Fibroblast of peridontal ligament (primary cell): ENCODE measurements around the gene CYP21A2.
"Not testable (repeated sequence)": the region's sequence is repeated elsewhere in the genome, so short reads cannot be mapped to it uniquely, and the experiment has no call there.

Experiments used
- DNase-seq: peaks from one replicate; pipeline ENCODE4 v3.0.0-alpha.2; 2010; ENCODE audit errors: extremely low read depth

CYP21A2 gene

GRCh38 chr6:32037598-32038524, at the start of gene CYP21A2:
Gene CYP21A2, plus strand, starts transcription at chr6:32038415. Its CDS starts 8 bp downstream, at chr6:32038423.
- DNase-seq: not testable (repeated sequence)

- DNase-seq: not testable (repeated sequence)
Observed at GRCh38 chr6:31989363-31989762, 48.9 kb upstream of the CYP21A2 start.

DNA sequence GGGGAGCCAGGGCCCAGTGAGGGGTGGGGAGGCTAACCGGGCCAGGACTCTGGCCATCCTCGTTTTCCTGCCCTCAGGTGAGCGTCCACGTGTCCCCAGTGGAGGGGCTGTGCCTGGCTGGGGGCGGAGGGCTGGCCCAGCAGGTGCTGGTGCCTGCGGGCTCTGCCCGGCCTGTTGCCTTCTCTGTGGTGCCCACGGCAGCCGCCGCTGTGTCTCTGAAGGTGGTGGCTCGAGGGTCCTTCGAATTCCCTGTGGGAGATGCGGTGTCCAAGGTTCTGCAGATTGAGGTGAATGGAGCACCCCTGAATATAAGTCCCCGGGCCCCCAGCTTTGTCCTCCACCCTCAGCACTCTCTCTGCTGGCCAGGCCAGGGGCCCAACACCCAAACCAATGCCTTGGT, 43.8 kb upstream of the CYP21A2 start:
- DNase-seq: not testable (repeated sequence)

GRCh38 chr6:31996385-31996784, 41.8 kb upstream of the CYP21A2 start:
- not testable (repeated sequence) for DNase-seq

- DNase-seq: not testable (repeated sequence)
Observed at GRCh38 chr6:32002546-32003268, 35.5 kb upstream of the CYP21A2 start.

DNA sequence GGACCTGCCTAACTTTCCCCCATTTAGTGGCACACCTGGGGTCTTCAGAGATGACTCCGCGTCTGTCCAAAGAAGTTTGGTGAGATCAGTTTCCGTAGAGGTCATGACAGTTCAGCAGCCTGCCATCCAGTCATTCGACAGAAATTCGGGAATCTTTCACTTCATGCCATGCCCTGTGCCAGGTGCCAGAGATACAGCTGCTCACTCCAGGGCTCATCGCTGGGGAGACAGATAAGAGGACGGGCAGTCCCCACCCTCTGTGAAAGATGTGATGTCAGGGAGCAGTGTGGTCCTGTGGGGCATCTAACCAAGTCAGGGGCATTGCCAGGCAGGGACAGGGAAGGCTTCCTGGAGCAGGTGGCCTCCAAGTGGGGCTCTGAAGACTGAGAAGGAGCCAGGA, 34.9 kb upstream of the CYP21A2 start:
- not testable (repeated sequence) for DNase-seq

- DNase-seq: not testable (repeated sequence)
Observed at GRCh38 chr6:32004393-32004792, 33.8 kb upstream of the CYP21A2 start.

- not testable (repeated sequence) for DNase-seq
Observed at GRCh38 chr6:32004864-32005537, 33.2 kb upstream of the CYP21A2 start.

- DNase-seq: not testable (repeated sequence)
Observed at GRCh38 chr6:32005538-32005880, 32.7 kb upstream of the CYP21A2 start.

DNA sequence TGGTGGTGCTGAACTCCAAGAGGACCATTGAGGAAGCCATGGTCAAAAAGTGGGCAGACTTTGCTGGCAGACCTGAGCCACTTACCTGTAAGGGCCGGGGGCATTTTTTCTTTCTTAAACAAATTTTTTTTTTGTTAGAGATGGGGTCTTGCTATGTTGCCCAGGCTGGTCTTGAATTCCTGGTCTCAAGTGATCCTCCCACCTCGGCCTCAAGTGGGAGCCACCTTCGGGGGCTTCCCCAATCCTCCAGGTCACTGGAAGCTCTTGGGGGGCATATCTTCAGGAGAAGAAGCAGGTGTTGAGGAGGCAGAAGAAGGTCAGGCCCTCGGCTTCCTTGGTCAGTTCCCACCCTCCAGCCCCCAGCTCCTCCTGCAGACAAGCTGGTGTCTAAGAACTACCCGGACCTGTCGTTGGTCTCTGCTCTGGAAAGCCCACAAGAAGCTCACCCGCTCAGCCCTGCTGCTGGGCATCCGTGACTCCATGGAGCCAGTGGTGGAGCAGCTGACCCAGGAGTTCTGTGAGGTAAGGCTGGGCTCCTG, 32.2 kb upstream of the CYP21A2 start:
- DNase-seq: not testable (repeated sequence)

GRCh38 chr6:32007086-32007485, 31.1 kb upstream of the CYP21A2 start:
- DNase-seq: not testable (repeated sequence)

GRCh38 chr6:32008037-32008436, 30.2 kb upstream of the CYP21A2 start:
- DNase-seq: not testable (repeated sequence)

- DNase-seq: not testable (repeated sequence)
Observed at GRCh38 chr6:32008616-32009015, 29.6 kb upstream of the CYP21A2 start.

DNA sequence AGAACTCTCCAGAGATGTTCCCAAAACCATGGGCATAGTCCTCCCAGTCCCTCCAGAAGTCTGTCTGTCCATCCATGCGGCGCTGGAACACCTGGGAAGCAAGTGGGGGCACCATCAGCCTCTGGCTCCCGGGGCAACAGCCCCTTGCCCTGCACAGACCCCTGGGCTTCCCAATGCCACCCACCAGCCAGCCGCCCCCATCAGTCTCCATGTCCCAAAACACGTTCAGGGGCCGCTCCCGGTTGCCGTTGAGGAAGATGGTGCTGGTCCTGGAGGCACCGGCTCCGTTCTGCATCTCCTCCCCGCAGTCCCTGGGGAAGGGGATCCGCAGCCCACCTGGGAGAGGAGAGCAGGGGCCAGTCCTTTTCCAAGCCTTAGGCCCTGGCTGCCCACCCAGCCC, 28.7 kb upstream of the CYP21A2 start:
- not testable (repeated sequence) for DNase-seq

GRCh38 chr6:32010856-32011530, 27.2 kb upstream of the CYP21A2 start:
- not testable (repeated sequence) for DNase-seq

DNA sequence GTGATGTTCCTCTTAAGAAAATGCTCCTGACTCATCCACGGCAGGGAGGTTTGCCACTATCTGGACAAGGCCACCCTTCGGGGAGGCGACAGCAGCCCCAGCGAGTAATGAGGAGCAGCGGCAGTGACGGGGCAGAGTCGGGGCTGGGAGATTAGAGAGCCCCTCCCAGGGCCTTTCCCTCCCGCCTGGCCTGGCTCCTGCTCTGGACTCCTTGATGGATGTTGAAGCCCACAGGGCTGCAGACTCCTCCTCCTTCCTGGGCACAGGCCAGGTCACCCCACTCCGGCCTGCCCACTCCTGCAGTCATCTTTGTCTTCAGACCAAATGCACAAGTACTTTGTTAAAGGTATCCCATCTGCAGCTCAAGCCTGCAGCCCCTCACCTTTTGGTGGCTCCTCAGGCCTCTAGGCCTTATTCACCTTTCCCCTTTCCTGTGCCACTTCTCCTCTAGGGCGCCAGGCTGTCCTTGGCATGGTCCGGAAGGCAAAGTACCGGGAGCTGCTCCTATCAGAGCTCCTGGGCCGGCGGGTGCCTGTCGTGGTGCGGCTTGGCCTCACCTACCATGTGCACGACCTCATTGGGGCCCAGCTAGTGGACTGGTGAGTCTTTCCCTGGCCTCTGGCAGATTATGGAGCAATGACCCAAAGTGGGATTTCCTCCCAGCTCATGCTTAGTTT, 25.1 kb upstream of the CYP21A2 start:
- DNase-seq: not testable (repeated sequence)

GRCh38 chr6:32013738-32014137, 24.5 kb upstream of the CYP21A2 start:
- not testable (repeated sequence) for DNase-seq

GRCh38 chr6:32014547-32014946, 23.7 kb upstream of the CYP21A2 start, which contains the start of gene C4B:
Gene C4B, plus strand, starts transcription at chr6:32014795. Its CDS starts 51 bp downstream, at chr6:32014846.
- not testable (repeated sequence) for DNase-seq

DNA sequence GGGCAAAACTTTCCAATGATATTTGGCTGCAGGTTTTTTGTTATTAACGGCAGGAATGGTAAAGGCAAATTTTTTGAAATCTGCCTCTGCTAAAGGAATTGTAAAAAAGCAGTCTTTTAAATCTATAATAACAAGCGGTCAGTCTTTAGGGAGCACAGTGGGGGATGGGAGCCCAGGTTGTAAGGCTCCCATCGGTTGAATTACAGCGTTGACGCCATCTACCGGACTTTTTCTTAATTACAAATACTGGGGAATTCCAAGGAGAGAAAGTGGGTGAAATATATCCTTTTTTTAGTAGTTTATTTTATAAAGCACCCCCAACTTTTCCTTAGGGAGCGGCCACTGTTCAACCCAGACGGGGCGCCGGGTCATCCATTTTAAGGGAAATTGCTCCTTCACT, 16.1 kb upstream of the CYP21A2 start:
- not testable (repeated sequence) for DNase-seq

DNA sequence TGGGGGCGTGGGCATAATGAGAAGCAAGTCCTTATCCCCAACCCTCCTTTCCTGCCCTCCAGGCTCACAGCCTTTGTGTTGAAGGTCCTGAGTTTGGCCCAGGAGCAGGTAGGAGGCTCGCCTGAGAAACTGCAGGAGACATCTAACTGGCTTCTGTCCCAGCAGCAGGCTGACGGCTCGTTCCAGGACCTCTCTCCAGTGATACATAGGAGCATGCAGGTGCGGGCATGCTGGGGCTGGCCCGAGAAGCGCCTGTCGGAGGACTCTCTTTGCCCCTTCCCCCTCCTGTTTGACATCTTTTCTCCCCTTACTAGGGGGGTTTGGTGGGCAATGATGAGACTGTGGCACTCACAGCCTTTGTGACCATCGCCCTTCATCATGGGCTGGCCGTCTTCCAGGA, 9.6 kb upstream of the CYP21A2 start:
- DNase-seq: not testable (repeated sequence)
